ENCODE measurements around the gene TTC33.

Gene TTC33

DNA sequence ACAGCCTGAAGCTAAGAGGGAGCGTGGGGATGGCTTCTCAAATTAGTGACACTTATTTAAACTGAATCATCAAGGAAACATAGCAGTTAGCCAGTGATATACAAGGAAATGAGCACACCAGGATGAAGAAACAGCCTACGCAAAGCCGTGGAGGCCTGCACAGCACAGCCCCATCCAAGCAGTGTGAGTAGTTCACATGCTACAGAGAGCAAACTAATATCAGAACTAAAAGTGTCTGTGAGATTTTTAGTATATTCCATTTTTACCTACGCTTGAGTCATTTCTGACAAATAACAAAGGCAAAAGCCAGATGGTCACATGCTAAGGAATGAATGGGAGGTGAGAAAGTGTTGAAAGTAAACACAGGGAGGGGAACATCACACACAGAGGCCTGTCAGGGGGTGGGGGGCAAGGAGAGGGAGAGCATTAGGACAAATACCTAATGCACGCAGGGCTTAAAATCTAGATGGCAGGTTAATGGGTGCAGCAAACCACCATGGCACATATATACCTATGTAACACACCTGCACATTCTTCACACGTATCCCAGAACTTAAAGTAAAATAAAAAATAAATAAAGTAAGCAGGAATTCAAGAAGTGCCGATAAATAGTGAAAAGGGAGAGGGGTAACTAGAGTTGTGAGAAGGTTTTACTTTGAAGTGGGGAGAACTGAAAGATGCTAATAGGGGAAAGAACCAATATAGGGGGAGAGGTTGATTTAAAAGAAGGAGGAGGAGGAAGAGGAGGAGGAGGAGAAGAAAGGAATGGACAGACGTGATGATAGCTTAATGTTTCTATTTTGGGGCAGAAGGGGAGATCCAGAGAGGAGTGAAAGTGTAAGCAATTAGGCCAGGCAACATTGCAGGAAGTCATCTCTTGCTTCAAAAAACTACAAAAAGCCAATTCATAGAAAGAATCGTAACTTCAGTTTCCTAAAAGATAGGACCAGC is 177.0 kb downstream of the TTC33 start:
- TF ChIP-seq CTCF (conservative IDR thresholded peaks at IDR 0.05; ENCODE audit: low read depth), result no peak
- ChIA-PET CTCF (no interaction called here), POLR2A (ENCODE audit: low non-redundant PET) (no interaction called here)
- DNase-seq (ENCODE audit: low spot score), result no peak
- H3K27ac ChIP-seq, result no peak overlapping the region

- POLR2A ChIA-PET (ENCODE audit: low non-redundant PET), result no interaction called here
- no peak for TF ChIP-seq CTCF (conservative IDR thresholded peaks at IDR 0.05; ENCODE audit: low read depth)
- DNase-seq (ENCODE audit: low spot score), result no peak
- H3K27ac ChIP-seq, result no peak overlapping the region
- CTCF ChIA-PET, result no interaction called here
These were observed 178.0 kb downstream of the TTC33 start for GRCh38 chr5:40577718-40578117.

- TF ChIP-seq CTCF (conservative IDR thresholded peaks at IDR 0.05; ENCODE audit: low read depth), result no peak
- H3K27ac ChIP-seq, result no peak overlapping the region
- CTCF ChIA-PET, result no interaction called here
- POLR2A ChIA-PET (ENCODE audit: low non-redundant PET), result no interaction called here
- DNase-seq (ENCODE audit: low spot score), result no peak
These were observed 179.8 kb downstream of the TTC33 start for GRCh38 chr5:40575921-40576320.

- no peak for DNase-seq (ENCODE audit: low spot score)
- ChIA-PET POLR2A (ENCODE audit: low non-redundant PET) (no interaction called here), CTCF (interaction anchor here (0.7 kb wide), 1 partner anchor 473 kb away, joined by 3 read pairs; no protein-coding TSS in a partner anchor)
- H3K27ac ChIP-seq, result no peak overlapping the region
- TF ChIP-seq CTCF (conservative IDR thresholded peaks at IDR 0.05; ENCODE audit: low read depth), result no peak
These were observed 180.3 kb downstream of the TTC33 start for GRCh38 chr5:40575411-40575810.

DNA sequence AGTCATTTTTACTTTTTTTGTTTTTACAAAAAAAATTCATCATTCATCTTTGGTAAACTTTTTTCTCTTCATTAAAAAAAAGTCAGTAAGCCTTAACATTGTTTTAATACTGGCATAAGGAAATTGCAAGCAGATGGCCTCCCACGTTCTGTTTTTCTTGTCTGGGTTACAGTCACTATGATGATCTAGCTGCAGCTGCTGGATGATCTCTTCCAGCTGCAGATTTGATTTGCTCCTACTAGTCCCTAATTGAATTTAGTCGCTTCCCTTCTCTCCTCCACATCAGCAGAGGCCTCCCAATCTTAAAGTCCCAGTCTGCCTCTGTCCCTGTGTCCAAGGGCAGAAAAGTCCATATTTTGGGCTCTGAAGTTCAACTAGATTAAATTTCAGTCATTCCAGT is 182.8 kb downstream of the TTC33 start:
- no peak overlapping the region for H3K27ac ChIP-seq
- ChIA-PET POLR2A (ENCODE audit: low non-redundant PET) (no interaction called here), CTCF (no interaction called here)
- no peak for DNase-seq (ENCODE audit: low spot score)
- no peak for TF ChIP-seq CTCF (conservative IDR thresholded peaks at IDR 0.05; ENCODE audit: low read depth)

DNA sequence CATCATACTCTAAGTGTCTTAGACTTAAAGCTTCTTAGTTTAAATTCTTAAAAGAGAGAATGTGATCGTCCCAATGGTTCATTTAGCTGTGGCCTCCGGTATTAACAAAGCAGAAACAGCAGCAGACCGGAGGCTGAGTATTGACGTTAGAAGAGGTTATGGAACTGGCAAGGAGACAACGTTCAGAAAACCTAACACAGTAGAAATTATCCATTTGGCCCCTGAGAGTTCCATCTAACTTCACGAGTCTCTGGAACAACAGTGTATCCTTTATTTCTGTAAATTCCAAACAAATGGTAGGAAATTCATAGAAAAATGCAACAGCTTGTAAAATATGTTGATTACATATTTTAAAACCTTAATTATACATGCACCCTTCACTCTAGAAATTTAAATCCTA is 183.4 kb downstream of the TTC33 start:
- no peak for DNase-seq (ENCODE audit: low spot score)
- POLR2A ChIA-PET (ENCODE audit: low non-redundant PET), result no interaction called here
- CTCF ChIA-PET, result interaction anchor here (0.5 kb wide), 1 partner anchor 46 kb away, joined by 5 read pairs; no protein-coding TSS in a partner anchor
- H3K27ac ChIP-seq, result no peak overlapping the region
- no peak for TF ChIP-seq CTCF (conservative IDR thresholded peaks at IDR 0.05; ENCODE audit: low read depth)

All from RWPE1 (cell line).